Activated naive CD4-positive, alpha-beta T cell treated with anti-CD3 and anti-CD28 coated beads, Interleukin-2, amount 10 ng/mL, durations not matched to agents 7 days and 5 days (primary cell): ENCODE results near the gene PLOD1.
"Not testable (repeated sequence)": the region's sequence is repeated elsewhere in the genome, so short reads cannot be mapped to it uniquely, and the experiment has no call there.

Experiments used
- CTCF ChIA-PET: fragments of 350-600 bp; sonication (Branson Sonifier 250); formaldehyde crosslinking; loops from one replicate; lab custom pipeline; 2021; ENCODE audit warnings: antibody characterized with exemption; lab: Charles Lee
- DNase-seq: peaks from one replicate; pipeline ENCODE4 v3.0.0-alpha.2; 2020
- H3K27ac Mint-ChIP-seq: one replicate; pipeline ENCODE4 v1.8.0; 2021; ENCODE audit warnings: mild to moderate bottlenecking, moderate library complexity, mixed read lengths
- H3K27me3 Mint-ChIP-seq: one replicate; pipeline ENCODE4 v1.8.0; 2021; ENCODE audit warnings: mild to moderate bottlenecking, mixed read lengths
- H3K36me3 Mint-ChIP-seq: one replicate; pipeline ENCODE4 v1.8.0; 2021; ENCODE audit warnings: mixed read lengths
- H3K4me1 Mint-ChIP-seq: one replicate; pipeline ENCODE4 v1.8.0; 2021; ENCODE audit warnings: mixed read lengths
- H3K4me3 Mint-ChIP-seq: one replicate; pipeline ENCODE4 v1.8.0; 2021; ENCODE audit warnings: mild to moderate bottlenecking, moderate library complexity, mixed read lengths
- H3K9me3 Mint-ChIP-seq: one replicate; pipeline ENCODE4 v1.8.0; 2021; ENCODE audit warnings: mixed read lengths

The PLOD1 gene

DNA sequence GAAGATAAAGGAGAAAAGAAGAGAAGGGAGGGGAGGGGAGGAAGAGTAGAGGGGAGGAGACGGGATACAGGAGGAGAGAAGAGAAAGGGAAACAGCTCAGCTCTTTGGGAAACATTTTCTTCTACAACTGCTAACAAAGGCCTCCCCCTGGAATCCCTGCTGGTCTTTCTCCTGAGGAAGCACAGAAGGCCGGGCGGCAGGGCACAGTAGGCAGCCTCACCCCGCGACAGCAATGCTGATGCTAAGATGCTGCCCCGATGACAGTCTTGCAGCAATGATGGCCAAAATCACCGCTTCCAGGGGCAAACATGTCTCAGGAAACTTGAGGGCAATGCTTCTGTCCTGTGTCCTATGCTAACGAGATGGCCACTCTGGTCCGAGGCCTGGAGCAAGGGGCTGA lies 13.5 kb upstream of the PLOD1 start:
- H3K27me3 Mint-ChIP-seq = no peaks in the 10 kb centered on the region
- CTCF ChIA-PET = interaction anchor here (1.1 kb wide), 1 partner anchor 11 kb away, joined by 3 read pairs; no protein-coding TSS in a partner anchor
- H3K4me1 Mint-ChIP-seq = peaks cover 32% of the 10 kb centered on the region
- H3K4me3 Mint-ChIP-seq = no peak overlapping the region
- no peak overlapping the region for H3K27ac Mint-ChIP-seq
- H3K36me3 Mint-ChIP-seq = peaks cover 36% of the 10 kb centered on the region
- DNase-seq = no peak
- no peaks in the 10 kb centered on the region for H3K9me3 Mint-ChIP-seq

- Mint-ChIP-seq H3K27ac (peak overlapping the region; percentile 71), H3K9me3 (no peaks in the 10 kb centered on the region), H3K27me3 (peaks cover 4% of the 10 kb centered on the region), H3K4me3 (peak overlapping the region; percentile 76), H3K36me3 (peaks cover 36% of the 10 kb centered on the region), H3K4me1 (peaks cover 39% of the 10 kb centered on the region)
- CTCF ChIA-PET = no interaction called here
- no peak for DNase-seq
Observed at GRCh38 chr1:11923069-11923826, 11.3 kb upstream of the PLOD1 start.

DNA sequence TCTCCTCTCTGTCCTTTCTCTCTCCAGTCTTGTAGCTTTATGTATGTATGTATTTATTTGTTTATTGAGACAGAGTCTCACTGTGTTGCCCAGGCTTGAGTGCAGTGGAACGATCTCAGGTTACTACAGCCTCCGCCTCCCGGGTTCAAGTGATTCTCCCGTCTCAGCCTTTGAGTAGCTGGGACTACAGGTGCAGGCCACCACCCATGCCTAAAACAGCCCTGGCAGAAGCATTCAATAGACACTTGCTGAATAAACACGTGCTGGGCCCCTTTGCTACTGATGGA lies 10.7 kb upstream of the PLOD1 start:
- Mint-ChIP-seq H3K27me3 (peaks cover 4% of the 10 kb centered on the region), H3K27ac (no peak overlapping the region), H3K4me3 (peak overlapping the region; percentile 76), H3K4me1 (peaks cover 39% of the 10 kb centered on the region), H3K36me3 (peaks cover 34% of the 10 kb centered on the region), H3K9me3 (no peaks in the 10 kb centered on the region)
- CTCF ChIA-PET = no interaction called here
- DNase-seq = no peak

DNA sequence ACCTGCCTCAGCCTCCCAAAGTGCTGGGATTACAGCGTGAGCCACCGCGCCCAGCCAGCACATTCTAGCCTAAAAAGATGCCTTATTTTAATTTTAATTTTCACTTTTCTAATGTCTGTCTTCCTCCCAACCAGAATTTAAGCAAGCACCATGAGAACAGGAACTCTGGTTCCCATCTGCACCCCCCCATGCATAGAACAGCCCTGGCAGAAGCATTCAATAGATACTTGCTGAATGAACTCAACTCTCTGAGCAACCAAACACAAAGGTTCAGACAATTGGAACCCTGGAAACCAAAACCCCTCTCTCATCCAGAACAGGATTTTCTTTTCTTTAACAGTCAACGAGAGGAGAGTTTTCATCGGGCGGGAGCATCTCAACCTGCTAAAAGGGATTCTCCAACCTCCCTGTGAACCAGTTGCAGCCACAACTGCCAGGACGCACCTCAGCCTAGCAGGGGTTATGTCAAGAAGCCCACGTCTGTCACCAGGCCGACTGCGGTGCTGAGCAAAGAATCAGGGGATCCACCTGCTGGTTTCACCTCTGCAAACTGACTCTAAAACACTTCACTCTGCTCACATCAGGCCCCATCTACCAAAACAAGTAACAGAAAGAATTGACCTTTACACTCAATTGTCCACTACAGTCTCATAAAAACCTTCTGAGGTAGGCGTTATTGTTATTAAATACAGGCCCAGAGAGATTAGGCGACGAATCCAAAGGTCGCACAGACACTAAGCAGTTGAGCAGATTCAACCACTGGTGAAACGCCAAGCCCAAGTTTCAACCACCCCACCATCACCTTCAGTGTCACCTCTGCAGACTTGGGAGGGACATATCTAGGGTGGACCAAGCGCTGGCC lies 10.0 kb upstream of the PLOD1 start:
- no peaks in the 10 kb centered on the region for H3K9me3 Mint-ChIP-seq
- peaks cover 39% of the 10 kb centered on the region for H3K4me1 Mint-ChIP-seq
- peak overlapping the region; percentile 81 for H3K27ac Mint-ChIP-seq
- peaks cover 34% of the 10 kb centered on the region for H3K36me3 Mint-ChIP-seq
- DNase-seq = no peak
- CTCF ChIA-PET = no interaction called here
- H3K4me3 Mint-ChIP-seq = peak overlapping the region; percentile 76
- peaks cover 7% of the 10 kb centered on the region for H3K27me3 Mint-ChIP-seq

DNA sequence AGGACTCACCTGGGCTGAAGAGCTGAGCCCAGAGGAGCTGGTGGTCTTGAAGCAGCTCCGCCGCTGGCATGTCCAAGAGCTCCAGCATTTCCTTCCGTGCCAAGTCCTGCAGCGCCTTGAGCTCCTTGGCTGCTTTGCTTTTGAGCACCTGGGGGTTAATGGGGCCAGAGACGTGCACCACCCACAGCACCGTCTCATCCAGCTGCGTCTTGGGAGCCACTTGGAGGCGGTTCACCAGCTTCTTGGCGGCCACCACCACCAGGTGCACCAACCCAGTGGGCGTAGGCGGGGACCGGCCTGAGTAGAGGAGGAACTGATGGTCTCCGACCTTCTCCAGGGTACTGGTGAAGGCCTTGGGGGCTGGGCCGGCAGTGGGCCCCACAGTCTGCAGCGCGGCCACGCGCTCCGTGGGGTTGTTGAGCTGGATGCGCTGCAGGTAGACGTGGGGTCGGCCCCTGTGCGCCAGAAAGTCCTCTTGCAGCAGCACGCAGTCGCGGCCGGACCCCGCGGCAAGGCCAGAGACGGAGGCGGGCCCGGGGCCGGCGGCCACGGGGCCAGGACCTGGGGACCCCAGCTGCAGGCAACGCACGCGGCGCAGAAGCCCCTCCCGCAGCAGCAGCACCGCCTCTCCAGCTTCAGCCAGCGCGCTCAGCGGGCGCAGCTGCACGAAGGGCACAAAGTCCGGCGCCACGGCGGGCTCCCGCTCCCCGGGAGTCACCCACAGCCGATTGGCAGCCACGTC lies 9.2 kb upstream of the PLOD1 start:
- H3K9me3 Mint-ChIP-seq, DNase-seq, CTCF ChIA-PET: not testable (repeated sequence)
- Mint-ChIP-seq H3K4me1 (peaks cover 37% of the 10 kb centered on the region), H3K27ac (peak overlapping the region; percentile 19), H3K36me3 (peaks cover 27% of the 10 kb centered on the region), H3K4me3 (peak overlapping the region; percentile 76), H3K27me3 (peaks cover 15% of the 10 kb centered on the region)

GRCh38 chr1:11925938-11926292 lies 8.6 kb upstream of the PLOD1 start:
- no peak overlapping the region for H3K27ac Mint-ChIP-seq
- CTCF ChIA-PET = interaction anchor here (1.0 kb wide), 1 partner anchor 18 kb away, joined by 4 read pairs; no protein-coding TSS in a partner anchor
- DNase-seq = peak; percentile 46
- H3K27me3 Mint-ChIP-seq = peaks cover 21% of the 10 kb centered on the region
- H3K4me1 Mint-ChIP-seq = peaks cover 36% of the 10 kb centered on the region
- peaks cover 24% of the 10 kb centered on the region for H3K36me3 Mint-ChIP-seq
- no peaks in the 10 kb centered on the region for H3K9me3 Mint-ChIP-seq
- peak overlapping the region; percentile 89 for H3K4me3 Mint-ChIP-seq

GRCh38 chr1:11927866-11928592 lies 6.5 kb upstream of the PLOD1 start:
- peaks cover 17% of the 10 kb centered on the region for H3K36me3 Mint-ChIP-seq
- H3K4me3 Mint-ChIP-seq = no peak overlapping the region
- H3K27me3 Mint-ChIP-seq = peaks cover 28% of the 10 kb centered on the region
- DNase-seq = no peak
- peak overlapping the region; percentile 72 for H3K27ac Mint-ChIP-seq
- no peaks in the 10 kb centered on the region for H3K9me3 Mint-ChIP-seq
- CTCF ChIA-PET = no interaction called here
- peaks cover 33% of the 10 kb centered on the region for H3K4me1 Mint-ChIP-seq

DNA sequence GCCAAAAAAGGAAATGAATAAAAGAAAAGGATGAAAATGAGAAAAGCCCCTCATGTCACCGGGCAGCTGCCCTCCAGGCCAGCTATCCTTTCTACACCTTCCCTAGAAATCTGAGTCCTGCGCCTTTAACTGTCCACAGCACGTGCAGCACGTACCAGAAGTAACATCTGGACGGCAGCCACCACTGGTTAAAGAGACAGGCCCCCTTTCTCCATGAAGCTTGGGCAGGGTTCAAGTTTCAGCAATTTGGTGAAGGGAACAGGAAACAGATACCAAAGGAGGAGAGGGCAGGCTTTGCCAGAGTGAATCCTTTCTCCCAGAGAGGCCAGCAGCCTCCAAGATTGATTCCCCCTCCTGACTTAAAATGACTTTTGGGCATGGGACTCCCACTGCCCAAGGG lies 4.7 kb upstream of the PLOD1 start:
- Mint-ChIP-seq H3K27me3 (peaks cover 31% of the 10 kb centered on the region), H3K27ac (no peak overlapping the region), H3K4me3 (no peak overlapping the region), H3K9me3 (no peaks in the 10 kb centered on the region), H3K36me3 (peaks cover under 1% of the 10 kb centered on the region), H3K4me1 (peaks cover 21% of the 10 kb centered on the region)
- DNase-seq = peak; percentile 29
- CTCF ChIA-PET = no interaction called here

- no peaks in the 10 kb centered on the region for H3K36me3 Mint-ChIP-seq
- H3K4me3 Mint-ChIP-seq = no peak overlapping the region
- H3K4me1 Mint-ChIP-seq = peaks cover 21% of the 10 kb centered on the region
- DNase-seq = no peak
- H3K9me3 Mint-ChIP-seq = no peaks in the 10 kb centered on the region
- CTCF ChIA-PET = interaction anchor here (1.3 kb wide), 1 partner anchor 14 kb away, joined by 3 read pairs; no protein-coding TSS in a partner anchor
- peaks cover 31% of the 10 kb centered on the region for H3K27me3 Mint-ChIP-seq
- no peak overlapping the region for H3K27ac Mint-ChIP-seq
Observed at GRCh38 chr1:11930571-11931445, 3.7 kb upstream of the PLOD1 start.

DNA sequence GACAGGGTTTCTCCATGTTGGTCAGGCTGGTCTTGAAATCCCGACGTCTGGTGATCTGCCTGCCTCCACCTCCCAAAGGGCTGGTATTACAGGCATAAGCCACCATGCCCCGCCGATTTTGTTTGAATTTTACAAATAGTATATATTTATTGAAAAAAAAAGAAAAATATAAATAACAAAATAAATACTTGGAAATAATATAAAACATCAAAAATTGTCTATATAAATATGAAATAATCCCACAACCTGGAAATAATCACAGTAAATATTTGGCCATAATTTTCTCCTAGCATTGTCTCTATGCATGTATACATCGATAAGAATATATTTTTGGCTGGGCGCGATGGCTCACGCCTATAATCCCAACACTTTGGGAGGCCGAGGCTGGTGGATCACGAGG lies 2.7 kb upstream of the PLOD1 start:
- DNase-seq = no peak
- H3K4me1 Mint-ChIP-seq = peaks cover 19% of the 10 kb centered on the region
- no peaks in the 10 kb centered on the region for H3K9me3 Mint-ChIP-seq
- peaks cover 27% of the 10 kb centered on the region for H3K27me3 Mint-ChIP-seq
- H3K4me3 Mint-ChIP-seq = no peak overlapping the region
- CTCF ChIA-PET = interaction anchor here (1.3 kb wide), 1 partner anchor 13 kb away, joined by 3 read pairs; no protein-coding TSS in a partner anchor
- H3K36me3 Mint-ChIP-seq = no peaks in the 10 kb centered on the region
- no peak overlapping the region for H3K27ac Mint-ChIP-seq

- peak overlapping the region; percentile 80 for H3K4me3 Mint-ChIP-seq
- peaks cover 15% of the 10 kb centered on the region for H3K4me1 Mint-ChIP-seq
- DNase-seq = no peak
- CTCF ChIA-PET = interaction anchor here (0.9 kb wide), 1 partner anchor 32 kb away, joined by 3 read pairs; no protein-coding TSS in a partner anchor
- H3K27ac Mint-ChIP-seq = no peak overlapping the region
- H3K9me3 Mint-ChIP-seq = no peaks in the 10 kb centered on the region
- H3K36me3 Mint-ChIP-seq = no peaks in the 10 kb centered on the region
- peaks cover 19% of the 10 kb centered on the region for H3K27me3 Mint-ChIP-seq
Observed at GRCh38 chr1:11935057-11935412, 518 bp downstream of the PLOD1 start.

GRCh38 chr1:11935733-11936132 lies 1.2 kb downstream of the PLOD1 start:
- H3K4me3 Mint-ChIP-seq = not testable (repeated sequence)
- CTCF ChIA-PET = interaction anchor here (0.9 kb wide), 1 partner anchor 31 kb away, joined by 3 read pairs; no protein-coding TSS in a partner anchor

More at GRCh38 chr1:11935733-11936132, 1.2 kb downstream of the PLOD1 start:
- H3K27ac Mint-ChIP-seq, H3K36me3 Mint-ChIP-seq, H3K9me3 Mint-ChIP-seq, DNase-seq: not testable (repeated sequence)
- H3K27me3 Mint-ChIP-seq = peaks cover 12% of the 10 kb centered on the region
- peaks cover 13% of the 10 kb centered on the region for H3K4me1 Mint-ChIP-seq
